Stimulated activated CD4-positive, alpha-beta T cell treated with anti-CD3 and anti-CD28 coated beads, TNF-alpha, amount 100 ng/mL, for 48 hours (primary cell): ENCODE data around the gene NANS.
A peak's percentile ranks its signal among the peaks of the same experiment; 100 is the strongest.
"Not testable (repeated sequence)": the region's sequence is repeated elsewhere in the genome, so short reads cannot be mapped to it uniquely, and the experiment has no call there.

Experiments
- DNase-seq, 3 donors: peaks; one replicate each; pipeline ENCODE4 v3.0.0-alpha.2; 2020; ENCODE audit warnings: low read depth in 3 of 3

The NANS gene

GRCh38 chr9:98056269-98057137 lies at the start of gene NANS:
TSS of gene NANS (plus strand) at chr9:98056732. CDS start at chr9:98056809, 77 bp downstream.
- peak; percentile 83 to 95 (median 88) for DNase-seq

- no peak for DNase-seq
Observed at GRCh38 chr9:98007251-98007928, 49.1 kb upstream of the NANS start.

GRCh38 chr9:98008764-98009163 lies 47.8 kb upstream of the NANS start:
- DNase-seq, result no peak

- DNase-seq, result no peak
Observed at GRCh38 chr9:98009437-98009836, 47.1 kb upstream of the NANS start.

GRCh38 chr9:98009936-98010335 lies 46.6 kb upstream of the NANS start:
- DNase-seq, result no peak

GRCh38 chr9:98010445-98010844 lies 46.1 kb upstream of the NANS start:
- no peak for DNase-seq

- no peak for DNase-seq
Observed at GRCh38 chr9:98011122-98011521, 45.4 kb upstream of the NANS start.

- no peak for DNase-seq
Observed at GRCh38 chr9:98016137-98016680, 40.3 kb upstream of the NANS start.

- no peak for DNase-seq
Observed at GRCh38 chr9:98017306-98017705, 39.2 kb upstream of the NANS start.

GRCh38 chr9:98018347-98018746 lies 38.2 kb upstream of the NANS start:
- DNase-seq, result no peak

- no peak for DNase-seq
Observed at GRCh38 chr9:98019098-98019497, 37.4 kb upstream of the NANS start.

- not testable (repeated sequence) for DNase-seq
Observed at GRCh38 chr9:98019869-98020268, 36.7 kb upstream of the NANS start.

GRCh38 chr9:98020476-98021145 lies 35.9 kb upstream of the NANS start:
- DNase-seq, result no peak

- DNase-seq, result no peak
Observed at GRCh38 chr9:98021306-98022040, 35.1 kb upstream of the NANS start.

- DNase-seq, result no peak
Observed at GRCh38 chr9:98022447-98022846, 34.1 kb upstream of the NANS start.

- no peak for DNase-seq
Observed at GRCh38 chr9:98024702-98025101, 31.8 kb upstream of the NANS start.

- DNase-seq, result no peak
Observed at GRCh38 chr9:98031169-98031568, 25.4 kb upstream of the NANS start.

GRCh38 chr9:98031935-98032334 lies 24.6 kb upstream of the NANS start:
- no peak for DNase-seq

- DNase-seq, result peak; percentile 77 to 94 (median 91)
Observed at GRCh38 chr9:98034593-98035546, 21.7 kb upstream of the NANS start.

- DNase-seq, result no peak
Observed at GRCh38 chr9:98037357-98037756, 19.2 kb upstream of the NANS start.
